HG03520 (cell line): ENCODE data around the gene NAPB.

Experiments
- ATAC-seq: cut with Tn5 transposase; IDR thresholded peaks from one replicate; pipeline ENCODE4 v1.9.1; 2021; ENCODE audit warnings: mild to moderate bottlenecking, moderate library complexity; ENCODE audit not compliant: unreplicated experiment

NAPB gene

DNA sequence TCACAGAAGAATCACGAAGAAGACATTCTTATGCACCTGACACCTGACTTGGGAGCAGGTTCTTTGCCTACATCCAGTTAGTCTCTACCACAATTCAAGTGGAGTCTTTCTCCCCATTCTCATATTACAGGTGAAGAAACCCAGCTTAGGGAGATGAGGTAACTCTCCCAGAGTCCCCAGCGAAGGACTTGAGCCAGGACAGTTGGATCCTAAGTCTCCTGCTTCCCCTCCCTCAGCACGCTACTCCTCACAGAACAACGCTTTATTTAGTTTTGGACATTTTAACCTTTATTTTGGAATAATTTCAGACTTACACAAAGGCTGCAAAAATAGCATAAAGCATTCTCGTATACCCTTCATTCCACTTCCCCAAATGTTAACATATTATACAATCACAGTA, 17.4 kb upstream of the NAPB start:
- no peak for ATAC-seq

DNA sequence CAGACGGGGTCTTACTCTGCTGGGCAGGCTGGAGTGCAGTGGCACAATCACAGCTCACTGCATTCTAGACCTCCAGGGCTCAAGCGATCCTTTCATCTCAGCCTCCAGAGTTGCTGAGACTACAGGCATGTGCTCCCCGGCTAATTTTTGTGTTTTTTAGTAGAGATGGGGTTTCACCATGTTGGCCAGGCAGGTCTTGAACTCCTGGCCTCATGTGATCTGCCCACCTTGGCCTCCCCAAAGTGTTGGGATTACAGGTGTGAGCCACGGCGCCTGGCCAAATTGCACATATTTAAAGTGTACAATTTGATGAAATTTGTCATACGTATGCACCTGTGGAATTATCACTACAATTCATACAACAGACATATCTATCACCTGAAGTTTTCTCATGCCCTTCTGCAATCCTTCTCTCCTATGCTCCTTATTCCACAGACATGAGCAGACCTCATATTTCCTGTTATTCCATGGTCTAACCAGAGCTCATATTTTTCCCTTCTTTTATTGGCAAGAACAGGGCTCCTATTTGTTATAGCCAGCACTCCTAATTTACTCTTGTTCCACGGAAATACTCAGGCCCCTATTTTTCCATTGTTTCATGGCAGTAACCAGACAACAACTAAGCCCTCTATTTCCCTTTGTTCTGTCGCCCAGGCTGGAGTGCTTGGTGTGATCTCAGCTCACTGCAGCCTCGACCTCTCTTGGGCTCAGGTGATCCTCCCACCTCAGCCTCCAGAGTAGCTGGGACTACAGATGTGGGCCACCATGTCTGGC, 16.0 kb upstream of the NAPB start:
- ATAC-seq: no peak

DNA sequence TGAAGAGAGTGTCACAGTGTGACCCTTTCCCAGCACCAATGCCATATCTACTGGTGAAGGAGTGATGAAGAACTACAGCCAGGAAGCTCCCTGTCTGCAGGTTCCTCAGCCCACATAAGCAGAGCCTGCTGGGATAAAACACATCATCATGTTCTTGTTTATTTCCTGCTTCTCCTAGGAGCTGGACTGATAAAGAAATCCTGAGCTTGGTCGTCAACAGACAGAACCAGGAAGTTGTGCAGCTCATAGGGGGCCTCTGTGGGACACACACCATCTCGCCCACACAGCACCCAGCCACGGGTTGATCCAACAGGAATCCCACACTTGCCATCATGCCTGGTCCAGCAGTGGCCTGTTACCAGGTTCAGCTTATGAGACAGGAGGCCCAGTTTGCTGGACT, 15.4 kb upstream of the NAPB start:
- no peak for ATAC-seq

DNA sequence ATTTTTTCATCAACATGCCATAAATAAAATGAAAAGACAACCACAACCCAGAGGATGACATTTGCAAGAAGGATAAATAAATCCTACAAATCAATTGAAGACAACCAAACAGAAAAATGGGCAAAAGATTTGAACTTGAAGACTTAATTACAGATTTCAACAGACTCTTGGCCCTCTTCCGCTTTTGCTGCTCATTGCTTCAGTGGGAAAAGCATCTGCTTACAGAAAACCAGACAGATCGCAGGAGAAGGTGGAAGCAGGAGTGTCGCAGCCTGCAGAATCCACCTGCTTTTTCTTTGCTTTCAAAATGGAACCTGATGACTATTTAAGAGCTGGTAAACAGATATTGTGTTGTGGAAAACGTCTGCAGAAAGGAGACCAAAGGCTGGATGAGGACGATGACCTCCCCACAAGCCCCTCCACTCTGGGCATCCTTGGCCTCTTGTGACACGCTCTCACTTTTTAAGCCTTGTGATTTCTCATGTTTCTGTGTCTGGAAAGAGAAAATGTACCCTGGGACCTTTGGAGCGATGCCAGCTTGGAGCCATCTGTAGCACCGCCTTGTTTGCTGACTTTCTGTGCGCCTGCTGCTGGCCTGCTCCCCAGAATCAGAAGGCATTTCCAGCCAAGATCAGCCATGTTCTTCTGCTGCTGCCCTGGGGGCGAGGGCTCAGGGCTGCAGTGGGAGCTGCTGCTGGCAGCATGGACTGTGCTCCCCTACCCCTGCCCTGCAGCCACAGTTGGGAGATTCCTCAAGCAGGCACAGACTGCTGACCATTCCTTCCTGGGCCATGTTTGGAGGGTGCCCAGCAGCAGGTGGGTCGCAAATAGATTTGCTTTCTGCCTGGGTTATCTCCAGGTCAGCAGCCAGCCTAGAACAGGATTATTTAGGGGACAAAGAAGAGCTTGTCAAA, 14.6 kb upstream of the NAPB start:
- no peak for ATAC-seq

DNA sequence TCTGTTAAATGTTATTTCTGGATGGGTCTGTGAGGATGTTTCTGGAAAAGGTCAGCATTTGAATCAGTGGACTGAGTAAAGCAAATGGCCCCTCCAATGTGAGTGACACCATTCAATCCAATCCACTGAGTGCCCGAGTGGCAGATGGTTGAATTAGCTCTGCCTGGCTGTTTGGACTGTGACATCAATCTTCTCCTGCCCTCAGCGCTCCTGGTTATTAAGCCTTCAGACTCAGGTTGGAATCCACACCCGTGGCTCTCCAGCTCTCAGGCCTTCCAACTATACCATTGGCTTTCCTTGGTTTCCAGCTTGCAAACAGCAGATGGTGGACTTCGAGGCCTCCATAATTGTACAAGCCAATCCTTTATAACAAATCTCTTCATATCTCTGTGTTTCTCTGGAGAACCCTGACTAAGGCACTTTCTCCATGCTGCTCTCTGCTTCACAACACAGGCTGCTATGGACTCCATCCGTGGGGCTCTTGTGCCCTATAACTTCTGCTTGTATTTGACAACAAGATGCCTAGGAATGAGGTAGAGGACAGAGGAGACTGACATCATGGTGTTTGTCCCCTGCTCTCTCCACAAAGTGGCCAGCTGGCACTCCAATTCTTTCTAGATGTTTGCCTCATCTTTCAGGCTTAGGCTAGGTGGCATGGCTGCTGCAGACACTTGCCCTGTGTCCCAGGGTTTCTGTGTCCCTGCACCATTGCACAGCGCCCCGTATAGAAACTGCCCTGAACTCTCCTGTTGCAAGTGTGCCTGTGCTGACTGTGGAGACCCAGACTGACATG, 13.4 kb upstream of the NAPB start:
- no peak for ATAC-seq

DNA sequence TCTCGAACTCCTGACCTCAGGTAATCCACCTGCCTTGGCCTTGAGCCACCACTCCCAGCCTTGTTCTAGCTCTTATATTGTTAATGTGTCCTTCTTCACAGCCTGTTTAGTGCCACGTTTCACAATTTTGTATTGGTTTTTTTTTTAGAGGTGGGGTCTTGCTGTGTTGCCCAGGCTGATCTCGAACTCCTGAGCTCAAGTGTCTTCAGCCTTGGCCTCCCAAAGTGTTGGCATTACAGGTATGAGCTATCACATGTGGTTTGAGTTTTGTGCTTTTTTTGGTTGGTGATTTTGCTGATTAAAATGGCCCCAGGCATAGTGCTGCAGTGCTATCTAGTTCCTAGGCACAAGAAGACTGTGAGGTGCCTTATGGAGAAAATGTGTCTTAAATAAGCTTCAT, 12.3 kb upstream of the NAPB start:
- no peak for ATAC-seq

DNA sequence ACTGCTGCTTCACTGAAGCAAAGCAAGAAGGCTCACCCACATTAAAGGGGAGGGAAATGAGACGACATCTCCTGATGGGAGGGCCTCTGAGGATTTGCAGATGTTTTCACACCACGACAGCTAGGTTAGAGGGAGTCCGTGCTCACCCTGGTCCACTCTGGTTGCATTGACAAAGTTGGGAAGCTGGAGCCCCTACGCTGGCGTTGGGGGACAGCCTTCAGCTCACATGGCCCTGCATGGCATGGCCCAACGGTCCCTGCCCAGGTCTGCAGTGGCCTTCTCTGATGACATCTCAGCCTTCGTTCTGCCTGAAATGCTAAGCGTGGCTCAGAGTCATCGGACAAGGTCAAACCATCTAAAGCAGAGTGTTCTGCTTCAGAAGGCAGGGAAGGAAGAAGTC, 3.8 kb upstream of the NAPB start:
- no peak for ATAC-seq

DNA sequence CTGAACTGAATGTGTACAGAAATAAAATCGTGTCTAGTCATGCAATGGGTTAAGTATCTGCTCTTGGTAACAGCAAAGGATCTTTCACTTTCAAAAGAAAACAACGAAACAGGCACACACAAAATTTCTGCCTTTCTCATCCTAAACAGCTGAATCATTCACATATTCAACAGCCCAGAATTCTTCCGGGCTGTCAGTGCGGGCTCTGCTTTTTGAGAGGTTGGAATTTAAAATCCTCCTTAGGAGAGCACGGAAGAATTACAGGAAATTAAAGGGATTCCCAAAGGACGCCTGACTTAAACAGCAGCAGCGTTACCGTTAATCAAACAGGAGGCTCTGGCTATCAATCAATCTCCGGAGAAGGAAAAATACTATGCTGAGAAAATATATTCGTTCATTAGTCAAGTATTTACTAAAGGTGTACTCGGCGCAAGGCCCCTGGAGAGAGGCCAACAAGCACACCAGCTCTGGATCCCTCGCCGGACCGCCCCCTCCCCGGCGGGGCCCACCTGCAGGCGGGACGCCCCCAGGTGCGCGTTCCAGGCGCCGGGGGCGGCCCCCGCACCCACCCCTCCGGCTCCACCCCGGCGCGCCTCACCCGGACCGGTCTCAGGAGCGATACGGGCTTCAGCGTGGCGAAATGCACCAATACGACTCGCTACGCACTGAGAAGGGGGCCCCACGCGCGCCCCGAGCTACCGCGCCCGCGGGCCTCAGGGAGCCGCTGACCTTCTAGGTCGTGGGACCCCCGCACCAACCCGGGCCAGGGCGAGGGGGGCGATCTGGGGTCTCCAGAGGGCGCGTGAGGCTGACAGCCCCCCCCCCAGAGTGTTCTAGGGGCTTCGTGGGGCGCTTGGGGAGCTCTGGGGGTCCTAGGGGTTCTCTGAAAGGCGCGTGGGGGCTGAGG, 1.0 kb downstream of the NAPB start:
- no peak for ATAC-seq

DNA sequence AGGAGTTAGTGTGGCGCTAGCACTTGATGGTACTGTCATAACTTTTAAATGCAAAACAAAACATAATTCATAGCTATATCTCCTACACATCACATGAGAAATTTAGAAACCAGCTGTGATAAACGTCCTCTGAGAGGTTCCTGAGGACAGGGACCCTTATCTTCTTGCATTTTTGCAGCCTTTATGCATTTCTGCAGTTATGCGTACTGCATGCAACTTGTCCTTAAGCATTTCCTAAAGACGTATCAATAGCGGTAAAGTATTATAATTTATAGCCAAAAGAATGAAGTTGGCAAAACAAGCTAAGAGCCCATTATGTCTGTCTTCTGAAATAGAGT, 1.7 kb downstream of the NAPB start:
- no peak for ATAC-seq

DNA sequence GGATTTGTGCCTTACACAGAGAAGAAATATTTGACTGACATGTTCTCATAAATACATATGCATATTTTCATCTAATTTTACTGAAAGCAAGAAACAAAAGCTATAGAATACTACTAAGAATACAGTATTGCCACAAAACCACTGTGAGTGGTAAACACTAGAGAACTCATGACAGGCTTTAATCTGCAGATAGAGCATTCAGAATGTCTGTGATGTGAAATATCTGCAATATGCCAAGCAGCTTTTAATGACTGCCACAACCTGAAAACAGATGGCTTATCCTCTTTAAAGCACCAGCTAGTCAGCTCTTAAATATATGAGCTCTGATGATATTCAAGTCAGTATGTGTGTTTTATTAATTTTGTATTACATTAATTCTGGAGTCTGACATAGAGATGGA, 3.4 kb downstream of the NAPB start:
- no peak for ATAC-seq

DNA sequence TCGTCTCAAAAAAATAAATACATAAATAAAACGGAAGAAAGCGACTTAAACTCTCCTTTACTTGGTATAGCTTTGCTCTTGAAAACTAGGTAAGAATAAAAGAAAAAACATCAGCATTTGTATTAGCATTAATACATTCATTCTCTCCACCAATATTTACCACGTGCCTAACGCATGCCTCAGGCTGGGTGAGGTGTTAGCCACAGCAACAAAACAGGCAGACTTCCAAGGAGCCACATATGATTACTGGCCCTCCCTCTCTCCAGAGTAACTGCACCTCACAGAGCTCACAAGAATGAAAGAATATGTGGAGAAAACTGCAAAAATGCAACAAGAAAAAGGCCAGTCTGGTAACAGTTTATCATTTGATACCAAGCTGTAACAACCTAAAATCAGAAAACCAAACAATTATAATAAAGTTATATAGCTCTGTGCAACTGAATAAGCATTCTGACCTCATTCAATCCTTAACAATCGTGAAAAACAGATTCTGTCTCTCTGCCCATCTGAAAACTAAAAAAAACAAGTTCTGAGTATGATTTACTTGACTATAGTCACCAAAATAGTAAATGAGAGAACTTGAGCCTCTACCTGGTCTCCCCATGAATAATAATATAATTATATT, 5.2 kb downstream of the NAPB start:
- ATAC-seq: no peak

DNA sequence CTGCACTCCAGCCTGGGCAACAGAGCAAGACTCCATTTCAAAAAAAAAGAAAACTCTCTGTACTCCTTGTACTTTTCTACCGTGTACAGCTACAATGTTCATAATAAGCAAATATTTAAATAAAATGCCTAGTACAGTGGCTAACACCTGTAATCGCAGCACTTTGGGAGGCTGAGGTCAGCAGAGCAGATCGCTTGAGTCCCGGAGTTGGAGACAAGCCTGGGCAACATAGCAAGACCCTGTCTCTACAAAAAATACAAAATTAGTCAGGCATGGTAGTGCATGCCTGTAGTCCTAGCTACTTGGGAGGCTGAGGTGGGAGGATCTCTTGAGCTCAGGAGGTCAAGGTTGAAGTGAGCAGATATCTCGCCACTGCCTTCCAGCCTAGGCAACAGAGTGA, 5.7 kb downstream of the NAPB start:
- ATAC-seq: no peak

DNA sequence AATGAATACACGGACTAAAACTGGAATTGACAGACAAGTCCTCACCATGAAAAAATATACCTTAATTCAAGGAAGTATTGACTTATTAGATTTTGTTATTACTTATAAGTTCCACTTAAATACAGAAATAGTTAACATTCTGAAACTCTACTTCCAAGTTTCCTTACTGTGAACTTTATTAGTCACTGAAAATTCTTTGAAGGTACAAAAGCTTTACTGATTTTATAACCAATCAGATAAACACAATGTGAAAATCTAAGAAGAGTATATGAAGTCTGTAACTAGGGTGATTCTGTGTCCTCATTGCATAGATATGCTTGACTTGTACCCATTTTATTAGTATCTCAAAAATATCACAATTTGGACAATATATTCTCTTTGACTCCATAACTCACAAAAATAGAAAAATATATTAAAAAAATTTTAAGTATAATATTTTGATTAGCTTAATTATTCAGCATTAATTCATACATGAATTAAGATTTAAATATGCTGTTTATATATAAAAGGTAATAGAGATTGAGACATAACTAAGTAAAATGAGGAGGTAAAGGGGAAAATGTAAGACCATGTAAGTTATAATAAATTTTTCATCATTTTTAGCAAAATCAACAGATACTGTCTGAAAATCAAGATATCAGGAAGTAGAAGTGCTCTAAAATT, 6.6 kb downstream of the NAPB start:
- no peak for ATAC-seq

DNA sequence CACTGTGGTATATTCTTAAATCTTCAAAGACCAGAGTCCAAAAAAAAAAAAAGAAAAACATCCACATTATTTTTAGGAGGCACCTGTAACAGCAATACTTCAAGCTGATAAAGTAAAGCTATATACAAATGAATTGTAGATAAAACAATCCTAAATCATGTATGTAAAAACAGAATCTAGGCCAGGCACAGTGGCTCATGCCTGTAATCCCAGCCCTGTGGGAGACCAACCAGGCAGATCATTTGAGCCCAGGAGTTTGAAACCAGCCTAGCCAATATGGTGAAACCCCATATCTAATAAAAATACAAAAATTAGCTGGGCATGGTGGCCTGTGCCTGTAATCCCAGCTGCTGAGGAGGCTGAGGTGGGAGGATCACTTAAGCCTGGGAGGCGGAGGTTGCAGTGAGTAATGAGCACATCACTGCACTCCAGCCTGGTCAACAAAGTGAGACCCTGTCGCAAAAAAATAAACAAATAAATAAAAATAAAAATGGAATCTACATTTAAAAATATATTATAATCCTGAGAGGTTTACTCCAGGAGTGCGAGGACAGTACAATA, 7.3 kb downstream of the NAPB start:
- ATAC-seq: no peak

DNA sequence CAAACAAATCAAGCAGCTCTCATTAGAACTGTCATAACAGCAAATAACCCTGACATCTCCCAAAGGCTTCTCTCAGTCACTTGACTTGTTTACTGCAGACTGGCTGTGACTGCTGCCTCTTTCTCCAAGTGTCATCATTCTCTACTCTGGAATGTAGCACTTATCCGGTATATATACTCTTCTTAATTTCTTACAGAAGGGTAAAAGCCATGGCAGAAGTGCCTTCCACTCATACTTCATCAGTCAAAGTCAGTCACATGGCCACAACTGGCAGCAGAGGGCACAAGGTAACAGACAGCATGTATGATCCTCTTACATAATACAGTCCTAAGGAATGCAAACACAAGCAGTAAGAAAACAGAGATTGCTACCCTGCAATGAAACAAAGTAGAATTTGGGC, 9.3 kb downstream of the NAPB start:
- ATAC-seq: no peak

DNA sequence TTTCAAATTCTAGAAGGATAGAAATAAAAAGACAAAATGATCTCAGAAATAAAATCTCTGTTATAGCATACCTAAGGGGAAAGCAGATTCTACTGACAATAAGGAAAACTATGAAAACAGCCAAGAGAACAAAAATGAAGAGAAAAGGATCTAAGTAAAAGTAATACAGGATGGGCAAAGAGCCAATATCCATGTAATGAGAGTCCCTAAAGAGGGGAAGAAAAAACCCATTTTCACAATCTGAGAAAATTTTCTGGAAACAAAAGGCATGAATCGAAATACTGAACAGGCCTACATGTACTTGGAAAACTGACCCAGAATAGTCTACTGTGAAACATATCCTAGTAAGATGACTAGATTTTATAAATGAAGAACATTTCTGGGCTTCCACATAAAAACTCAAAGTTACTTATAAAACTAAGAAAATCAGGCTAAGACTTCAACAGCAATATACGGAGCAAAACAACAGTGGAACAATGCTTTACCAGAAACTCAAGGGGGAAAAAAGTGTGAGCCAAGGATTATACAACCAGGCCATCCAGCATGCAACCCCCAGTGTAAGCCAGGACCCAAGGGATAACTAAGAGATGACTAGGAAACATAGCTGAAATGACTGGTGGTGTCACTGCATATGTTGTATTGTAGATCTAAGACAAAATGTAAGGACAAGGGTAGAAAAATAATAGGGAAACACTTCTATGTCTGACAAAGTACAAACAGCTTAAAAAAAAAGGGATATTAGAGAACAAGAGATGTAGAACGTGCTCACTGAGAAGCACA, 10.2 kb downstream of the NAPB start:
- ATAC-seq: no peak

DNA sequence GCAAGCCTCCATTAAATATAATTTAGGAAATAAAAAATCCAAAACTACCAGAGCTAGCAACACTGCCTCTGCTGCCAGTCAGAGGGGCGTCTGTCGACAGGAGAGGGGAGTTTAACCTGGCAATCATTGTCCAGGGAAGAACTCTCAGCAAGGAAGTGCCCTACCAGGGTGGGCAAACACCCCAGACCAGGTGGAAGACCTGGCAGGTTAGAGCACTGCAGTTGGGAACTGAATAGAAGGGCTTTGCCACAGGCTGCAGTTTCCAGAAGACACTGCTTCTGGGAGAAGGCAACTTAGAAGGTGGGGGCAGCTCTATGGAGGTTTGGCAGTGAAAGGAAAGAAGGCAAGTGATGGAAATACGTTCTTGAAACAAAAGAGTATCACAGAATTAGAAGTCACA, 11.5 kb downstream of the NAPB start:
- no peak for ATAC-seq

DNA sequence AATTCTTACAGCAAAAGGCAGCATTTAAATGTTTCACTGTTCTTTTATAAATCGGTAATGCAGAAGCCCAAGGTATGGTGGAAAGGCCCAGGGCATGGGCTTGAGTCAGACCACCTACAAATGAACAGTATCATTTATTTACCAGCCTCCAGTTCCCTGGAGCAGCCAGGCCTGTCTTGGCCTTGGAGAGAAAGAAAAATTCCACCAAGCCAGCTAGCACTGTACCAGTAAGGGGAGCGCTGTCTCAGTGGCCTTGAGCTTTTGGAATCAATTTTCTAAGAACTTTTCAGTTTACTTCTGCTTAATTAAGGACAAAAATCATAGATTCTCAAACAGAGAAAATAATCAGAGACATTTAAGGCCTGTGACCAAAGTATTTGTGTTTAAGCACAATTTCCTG, 12.3 kb downstream of the NAPB start:
- ATAC-seq: no peak
